HepG2 (cell line): ENCODE results near the gene EIF2S2. TPM values are rescaled to one million over a fixed set of nuclear protein-coding genes. Genes with fewer than 3 reads are reported as not detected.

Experiments
- CENPBD1 ChIP-seq: sonication (generic); formaldehyde crosslinking; IDR thresholded peaks from 2 replicates; pipeline ENCODE4 v1.8.0; 2022; ENCODE audit warnings: missing genetic modification reagents, low read depth, mild to moderate bottlenecking, borderline replicate concordance
- MIER3 ChIP-seq: IDR thresholded peaks from 2 replicates; pipeline ENCODE4 v1.6.1; 2016; ENCODE audit warnings: missing compliant biosample characterization, borderline replicate concordance
- PCBP1 ChIP-seq: fragments of 200-400 bp; formaldehyde crosslinking; IDR thresholded peaks from 2 replicates; pipeline ENCODE4 v1.6.1; 2017; ENCODE audit warnings: mild to moderate bottlenecking, low read depth, low read length, borderline replicate concordance
- YY1 ChIP-seq: IDR thresholded peaks from 2 replicates; pipeline ENCODE4 v1.6.1; 2011; ENCODE audit warnings: low read length, low read depth, moderate library complexity, mild to moderate bottlenecking; ENCODE audit not compliant: insufficient read depth, insufficient replicate concordance
- ZNF639 ChIP-seq: conservative IDR thresholded peaks from 2 replicates; pipeline ENCODE4 v1.6.1; 2018; ENCODE audit warnings: missing genetic modification reagents
- ZSCAN25 ChIP-seq: sonication (generic); formaldehyde crosslinking; IDR thresholded peaks from 2 replicates; pipeline ENCODE4 v1.8.0; 2022; ENCODE audit warnings: mild to moderate bottlenecking, missing genetic modification reagents
- polyA plus RNA-seq, 8 experiments: library from polyadenylated mRNA; depleted of rRNA in 3 of 8; stranded (reverse) in 7 of 8; unstranded in 1 of 8; fragments of >200 nt; fragmentation: Illumina TruSeq in 4 of 8; extraction: Trizol in 4 of 8; gene quantifications; 2 replicates each; pipeline versions ENCODE4 v1.2.1 to v1.2.3, GENCODE V29; 2011 to 2016; ENCODE audit warnings: low read depth in 4 of 8, missing spikeins in 1 of 8, mixed read lengths in 1 of 8; ENCODE audit not compliant: insufficient read depth in 1 of 8
- total RNA-seq, 5 experiments: library from RNA; depleted of rRNA; stranded (reverse); fragments of >200 nt; fragmentation: Illumina TruSeq; extraction: Trizol; gene quantifications; 2 replicates each; pipeline ENCODE4 v1.2.3, GENCODE V29; 2016; ENCODE audit warnings: low read depth in 1 of 5
- TF ChIP-seq, protein P1 (sequence below), 2 experiments: fragments of 450-650 bp in 1 of 2; sonication (generic) in 1 of 2; formaldehyde crosslinking in 1 of 2; IDR thresholded peaks; 2 replicates each; pipeline versions ENCODE4 v1.6.1 to v1.8.0; 2016 to 2022; ENCODE audit warnings: antibody characterized with exemption in 1 of 2, mild to moderate bottlenecking in 1 of 2, missing genetic modification reagents in 1 of 2

The EIF2S2 gene
- total and polyA plus RNA-seq, 2 of the 13 experiments (the other 11 are each of a cell fraction or from before 2014, with no cell fraction given): 126 to 213 TPM

DNA sequence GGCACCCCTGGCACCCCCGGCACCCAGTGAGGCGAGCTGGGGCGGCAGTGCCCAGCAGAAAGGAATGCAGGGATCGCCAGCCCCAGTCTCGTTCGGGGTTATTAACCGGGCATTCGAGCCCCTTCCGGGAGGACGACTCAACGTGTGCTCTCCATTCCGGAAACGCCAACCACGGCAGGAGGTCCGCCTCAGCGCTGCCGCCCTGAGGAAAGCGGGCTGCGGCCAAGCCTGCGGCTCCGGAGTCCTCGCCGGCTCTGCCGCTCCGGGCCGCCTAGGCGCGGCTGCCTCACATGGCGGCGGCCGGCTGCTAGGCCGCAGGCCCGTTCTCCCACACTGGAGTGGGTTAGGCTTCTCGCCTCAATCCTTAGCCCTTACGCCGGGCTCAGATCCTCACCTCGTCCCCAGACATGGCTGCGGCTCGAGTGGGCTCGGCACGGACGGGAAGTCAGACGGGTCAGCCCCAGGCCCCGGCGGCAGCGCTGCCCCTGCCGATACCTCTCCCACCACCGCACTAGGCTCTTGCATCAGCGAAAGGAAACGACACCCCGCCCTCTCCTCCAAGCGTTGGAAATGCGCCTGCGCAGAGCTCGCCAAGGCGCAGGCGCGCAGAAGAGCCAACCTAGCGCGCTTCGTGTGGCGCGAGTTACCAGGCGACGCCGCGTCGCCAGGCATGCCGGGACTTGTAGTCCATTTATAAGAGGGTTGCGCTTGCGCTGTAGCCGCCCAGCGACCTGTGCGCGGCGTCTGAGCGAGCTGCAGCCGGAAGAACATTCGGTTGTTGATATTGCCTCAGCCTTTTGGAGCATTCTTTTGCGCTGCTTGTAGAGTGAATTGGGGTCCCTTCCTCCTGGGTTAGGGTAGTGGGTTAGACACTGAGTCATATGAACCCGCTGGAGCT, at the start of gene EIF2S2 (continued):
- TF ChIP-seq PCBP1: peak; percentile 62; the same call in 1 of the 2 replicates
- TF ChIP-seq ZNF639 (CRISPR knock-in tag): peak; percentile 39; the same call in 1 of the 2 replicates
- TF ChIP-seq, protein P1, sequence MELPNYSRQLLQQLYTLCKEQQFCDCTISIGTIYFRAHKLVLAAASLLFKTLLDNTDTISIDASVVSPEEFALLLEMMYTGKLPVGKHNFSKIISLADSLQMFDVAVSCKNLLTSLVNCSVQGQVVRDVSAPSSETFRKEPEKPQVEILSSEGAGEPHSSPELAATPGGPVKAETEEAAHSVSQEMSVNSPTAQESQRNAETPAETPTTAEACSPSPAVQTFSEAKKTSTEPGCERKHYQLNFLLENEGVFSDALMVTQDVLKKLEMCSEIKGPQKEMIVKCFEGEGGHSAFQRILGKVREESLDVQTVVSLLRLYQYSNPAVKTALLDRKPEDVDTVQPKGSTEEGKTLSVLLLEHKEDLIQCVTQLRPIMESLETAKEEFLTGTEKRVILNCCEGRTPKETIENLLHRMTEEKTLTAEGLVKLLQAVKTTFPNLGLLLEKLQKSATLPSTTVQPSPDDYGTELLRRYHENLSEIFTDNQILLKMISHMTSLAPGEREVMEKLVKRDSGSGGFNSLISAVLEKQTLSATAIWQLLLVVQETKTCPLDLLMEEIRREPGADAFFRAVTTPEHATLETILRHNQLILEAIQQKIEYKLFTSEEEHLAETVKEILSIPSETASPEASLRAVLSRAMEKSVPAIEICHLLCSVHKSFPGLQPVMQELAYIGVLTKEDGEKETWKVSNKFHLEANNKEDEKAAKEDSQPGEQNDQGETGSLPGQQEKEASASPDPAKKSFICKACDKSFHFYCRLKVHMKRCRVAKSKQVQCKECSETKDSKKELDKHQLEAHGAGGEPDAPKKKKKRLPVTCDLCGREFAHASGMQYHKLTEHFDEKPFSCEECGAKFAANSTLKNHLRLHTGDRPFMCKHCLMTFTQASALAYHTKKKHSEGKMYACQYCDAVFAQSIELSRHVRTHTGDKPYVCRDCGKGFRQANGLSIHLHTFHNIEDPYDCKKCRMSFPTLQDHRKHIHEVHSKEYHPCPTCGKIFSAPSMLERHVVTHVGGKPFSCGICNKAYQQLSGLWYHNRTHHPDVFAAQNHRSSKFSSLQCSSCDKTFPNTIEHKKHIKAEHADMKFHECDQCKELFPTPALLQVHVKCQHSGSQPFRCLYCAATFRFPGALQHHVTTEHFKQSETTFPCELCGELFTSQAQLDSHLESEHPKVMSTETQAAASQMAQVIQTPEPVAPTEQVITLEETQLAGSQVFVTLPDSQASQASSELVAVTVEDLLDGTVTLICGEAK (IDR thresholded peaks at IDR 0.05): no peak
- TF ChIP-seq, protein P1 (CRISPR knock-in tag; IDR thresholded peaks at IDR 0.05): peak; percentile 90
- TF ChIP-seq CENPBD1: no peak; the same call in 1 of the 2 replicates
- peak; percentile 80 for TF ChIP-seq ZSCAN25 (CRISPR knock-in tag)
- TF ChIP-seq MIER3: peak; percentile 89; the same call in 1 of the 2 replicates
- TF ChIP-seq YY1: peak; percentile 86
